B cell (primary cell): ENCODE results near the gene CSMD2. TPM values are rescaled to one million over a fixed set of nuclear protein-coding genes. Genes with fewer than 3 reads are reported as not detected.

Source experiments
- ATAC-seq: fragments of 200-7000 bp; cut with Tn5 transposase; one replicate; pipeline ENCODE4 v1.10.0; 2021; ENCODE audit warnings: low read depth, mild to moderate bottlenecking, moderate number of reproducible peaks, moderate library complexity
- CTCF ChIA-PET: fragments of 350-600 bp; sonication (Branson Sonifier 250); formaldehyde crosslinking; loops from one replicate; lab custom pipeline; 2021; ENCODE audit warnings: antibody characterized with exemption, inconsistent platforms; lab: Charles Lee
- POLR2A ChIA-PET: fragments of 350-600 bp; sonication (Branson Sonifier 250); formaldehyde crosslinking; loops from one replicate; lab custom pipeline; 2021; ENCODE audit warnings: antibody characterized with exemption; lab: Charles Lee
- DNase-seq: peaks from one replicate; pipeline ENCODE4 v3.0.0; 2013
- H2AFZ ChIP-seq: 2 replicates; pipeline ENCODE4 v1.6.1; 2012; ENCODE audit warnings: mild to moderate bottlenecking, low read depth, low read length; ENCODE audit not compliant: insufficient read depth, poor library complexity, severe bottlenecking
- H3K27ac ChIP-seq, 2 donors: 1 replicate in 1 of 2; 2 replicates in 1 of 2; pipeline ENCODE4 v1.5.1; 2012 to 2013; ENCODE audit warnings: low read length in 2 of 2, mild to moderate bottlenecking in 2 of 2, moderate library complexity in 1 of 2
- H3K27me3 ChIP-seq, 4 experiments: fragments of 200-600 bp in 1 of 4; sonication (generic) in 1 of 4; replicated peaks in 1 of 4; 1 replicate in 2 of 4; 2 replicates in 2 of 4; pipeline versions ENCODE4 v1.6.1 to v1.7.0; 2013 to 2016; ENCODE audit warnings: low read length in 3 of 4, mild to moderate bottlenecking in 2 of 4, mixed read lengths in 1 of 4, moderate library complexity in 1 of 4; ENCODE audit not compliant: insufficient read depth in 4 of 4, control insufficient read depth in 3 of 4; ENCODE audit errors: control extremely low read depth in 1 of 4
- H3K36me3 ChIP-seq, 2 experiments: replicated peaks in 1 of 2; 1 replicate in 1 of 2; 2 replicates in 1 of 2; pipeline versions ENCODE4 v1.6.1 to v1.7.1; 2013; ENCODE audit warnings: low read length in 1 of 2; ENCODE audit not compliant: insufficient read depth in 2 of 2, control insufficient read depth in 1 of 2; ENCODE audit errors: control extremely low read depth in 1 of 2, extremely low read depth in 1 of 2
- H3K4me1 ChIP-seq, 2 donors: fragments of 200-600 bp in 1 of 2; sonication (generic) in 1 of 2; 1 replicate in 1 of 2; 2 replicates in 1 of 2; pipeline versions ENCODE4 v1.5.1 to v1.6.1; 2013 to 2017; ENCODE audit warnings: low read length in 2 of 2; ENCODE audit not compliant: control insufficient read depth in 2 of 2, insufficient read depth in 2 of 2
- H3K4me2 ChIP-seq: replicated peaks from 2 replicates; pipeline ENCODE3; 2012; ENCODE audit warnings: mild to moderate bottlenecking, low read depth, low read length; ENCODE audit not compliant: poor library complexity, severe bottlenecking
- H3K4me3 ChIP-seq, 5 experiments: fragments of 200-600 bp in 1 of 5; sonication (generic) in 1 of 5; 1 replicate in 3 of 5; 2 replicates in 2 of 5; pipeline versions ENCODE4 v1.5.1 to v1.7.0; 2011 to 2016; ENCODE audit warnings: low read length in 4 of 5, mild to moderate bottlenecking in 4 of 5, low read depth in 2 of 5, control low read depth in 1 of 5, moderate library complexity in 1 of 5; ENCODE audit not compliant: insufficient read depth in 1 of 5; ENCODE audit errors: control extremely low read depth in 1 of 5, extremely low read depth in 1 of 5
- H3K79me2 ChIP-seq: fragments of 200-600 bp; sonication (generic); one replicate; pipeline ENCODE4 v1.6.0; 2016; ENCODE audit warnings: low read length; ENCODE audit not compliant: control insufficient read depth, insufficient read depth
- H3K9ac ChIP-seq: fragments of 200-600 bp; sonication (generic); 2 replicates; pipeline ENCODE4 v1.6.1; 2017; ENCODE audit warnings: mild to moderate bottlenecking, low read length, moderate library complexity
- H3K9me3 ChIP-seq, 3 donors: one replicate each; pipeline versions ENCODE4 v1.6.1 to v1.7.1; 2013; ENCODE audit warnings: low read length in 2 of 3; ENCODE audit not compliant: control insufficient read depth in 2 of 3, insufficient read depth in 1 of 3; ENCODE audit errors: control extremely low read depth in 1 of 3
- H4K20me1 ChIP-seq: 2 replicates; pipeline ENCODE4 v1.6.0; 2012; ENCODE audit warnings: mild to moderate bottlenecking, low read length; ENCODE audit not compliant: insufficient read depth, control insufficient read depth, poor library complexity, severe bottlenecking
- H3K27ac Mint-ChIP-seq: one replicate; pipeline ENCODE4 v1.8.0; 2021; ENCODE audit warnings: mixed read lengths
- H3K27me3 Mint-ChIP-seq: one replicate; pipeline ENCODE4 v1.8.0; 2021; ENCODE audit warnings: mixed read lengths
- H3K4me1 Mint-ChIP-seq: one replicate; pipeline ENCODE4 v1.8.0; 2021; ENCODE audit warnings: mixed read lengths
- H3K4me3 Mint-ChIP-seq: one replicate; pipeline ENCODE4 v1.8.0; 2021; ENCODE audit warnings: mixed read lengths
- H3K9me3 Mint-ChIP-seq: one replicate; pipeline ENCODE4 v1.8.0; 2022; ENCODE audit warnings: mixed read lengths; ENCODE audit not compliant: insufficient read depth
- CTCF ChIP-seq: fragments of 200-600 bp; IDR thresholded peaks from one replicate; pipeline ENCODE4 v1.8.0; 2022; ENCODE audit warnings: antibody characterized with exemption, mild to moderate bottlenecking
- EZH2 ChIP-seq: IDR thresholded peaks from 2 replicates; pipeline ENCODE4 v1.6.1; 2012; ENCODE audit warnings: borderline replicate concordance, low read depth, mild to moderate bottlenecking, moderate library complexity, low read length; ENCODE audit not compliant: insufficient read depth, poor library complexity, severe bottlenecking
- WGBS: methylation state at CpG from one replicate; pipeline ENCODE4 v1.1.5; 2013; ENCODE audit warnings: missing lambda C conversion rate; ENCODE audit not compliant: insufficient coverage; 5-methylcytosine and 5-hydroxymethylcytosine counted together
- intact Hi-C: fragments of 100-400 bp; cut with micrococcal nuclease; formaldehyde crosslinking; loops from one replicate; pipeline ENCODE4 v1.10.0; 2022
- polyA plus RNA-seq: library from polyadenylated mRNA; depleted of rRNA; stranded (reverse); fragments of >200 nt; gene quantifications from 2 replicates; pipeline ENCODE4 v1.2.3, GENCODE V29; 2012
- total RNA-seq, 2 donors: library from RNA; stranded (reverse); fragments of 120-200 nt in 1 of 2; gene quantifications; 1 replicate in 1 of 2; 2 replicates in 1 of 2; pipeline versions ENCODE4 v1.2.3 to v1.2.4, GENCODE V29; 2013 to 2022

Gene CSMD2
- total and polyA plus RNA-seq, 2 donors (not counting 1 experiment from before 2014, with no cell fraction given): not detected

GRCh38 chr1:33906156-33906555 is 258.9 kb downstream of the CSMD2 start:
- 100% methylated on average over 1 of the region's 1 CpG for WGBS
- no peak overlapping the region for H3K27ac ChIP-seq
- H2AFZ ChIP-seq: no peak overlapping the region
- no peaks in the 10 kb centered on the region for H3K27me3 ChIP-seq
- H3K4me3 Mint-ChIP-seq: no peak overlapping the region
- TF ChIP-seq EZH2: no peak
- no peak for TF ChIP-seq CTCF
- H4K20me1 ChIP-seq: no peaks in the 10 kb centered on the region
- POLR2A ChIA-PET: no interaction called here
- H3K36me3 ChIP-seq: no peaks in the 10 kb centered on the region
- ATAC-seq (no peak), DNase-seq (no peak)
- peaks cover 0 to 2% (median 0%) of the 10 kb centered on the region in 3 donors for H3K9me3 ChIP-seq
- H3K27me3 Mint-ChIP-seq: peaks cover 12% of the 10 kb centered on the region
- H3K9ac ChIP-seq: no peak overlapping the region
- CTCF ChIA-PET: no interaction called here
- peaks cover 0 to 12% of the 10 kb centered on the region in 2 donors for H3K4me1 ChIP-seq
- intact Hi-C loops: no loop called here
- peaks cover 4% of the 10 kb centered on the region for H3K9me3 Mint-ChIP-seq
- H3K4me3 ChIP-seq: no peak overlapping the region
- peaks cover 16% of the 10 kb centered on the region for H3K4me1 Mint-ChIP-seq
- no peak overlapping the region for H3K4me2 ChIP-seq
- no peak overlapping the region for H3K27ac Mint-ChIP-seq
- no peaks in the 10 kb centered on the region for H3K79me2 ChIP-seq

GRCh38 chr1:33905241-33905640 is 259.8 kb downstream of the CSMD2 start:
- Mint-ChIP-seq H3K4me1 (peaks cover 16% of the 10 kb centered on the region), H3K27me3 (peaks cover 12% of the 10 kb centered on the region), H3K9me3 (peaks cover 4% of the 10 kb centered on the region), H3K4me3 (no peak overlapping the region), H3K27ac (no peak overlapping the region)
- WGBS: 67% methylated on average over 3 of the region's 3 CpGs
- no peak for TF ChIP-seq CTCF
- TF ChIP-seq EZH2: no peak
- Histone ChIP-seq H4K20me1 (no peaks in the 10 kb centered on the region), H3K27ac (no peak overlapping the region), H3K27me3 (no peaks in the 10 kb centered on the region), H2AFZ (no peak overlapping the region), H3K79me2 (no peaks in the 10 kb centered on the region), H3K9ac (no peak overlapping the region), H3K4me1 (peaks cover 0 to 12% of the 10 kb centered on the region in 2 donors), H3K4me2 (no peak overlapping the region), H3K36me3 (no peaks in the 10 kb centered on the region), H3K9me3 (peaks cover 0 to 2% (median 0%) of the 10 kb centered on the region in 3 donors), H3K4me3 (no peak overlapping the region)
- ChIA-PET CTCF (no interaction called here), POLR2A (no interaction called here)
- ATAC-seq (no peak), DNase-seq (no peak)
- intact Hi-C loops: no loop called here
